CD4-positive, alpha-beta T cell treated with Interleukin-15 for 1 hour (primary cell): ENCODE measurements around the gene MAGEB4.
"Not testable (repeated sequence)": the region's sequence is repeated elsewhere in the genome, so short reads cannot be mapped to it uniquely, and the experiment has no call there.

Source experiments
- DNase-seq: peaks from one replicate; pipeline ENCODE4 v3.0.0-alpha.2; 2020

Gene MAGEB4, protein sequence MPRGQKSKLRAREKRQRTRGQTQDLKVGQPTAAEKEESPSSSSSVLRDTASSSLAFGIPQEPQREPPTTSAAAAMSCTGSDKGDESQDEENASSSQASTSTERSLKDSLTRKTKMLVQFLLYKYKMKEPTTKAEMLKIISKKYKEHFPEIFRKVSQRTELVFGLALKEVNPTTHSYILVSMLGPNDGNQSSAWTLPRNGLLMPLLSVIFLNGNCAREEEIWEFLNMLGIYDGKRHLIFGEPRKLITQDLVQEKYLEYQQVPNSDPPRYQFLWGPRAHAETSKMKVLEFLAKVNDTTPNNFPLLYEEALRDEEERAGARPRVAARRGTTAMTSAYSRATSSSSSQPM

DNA sequence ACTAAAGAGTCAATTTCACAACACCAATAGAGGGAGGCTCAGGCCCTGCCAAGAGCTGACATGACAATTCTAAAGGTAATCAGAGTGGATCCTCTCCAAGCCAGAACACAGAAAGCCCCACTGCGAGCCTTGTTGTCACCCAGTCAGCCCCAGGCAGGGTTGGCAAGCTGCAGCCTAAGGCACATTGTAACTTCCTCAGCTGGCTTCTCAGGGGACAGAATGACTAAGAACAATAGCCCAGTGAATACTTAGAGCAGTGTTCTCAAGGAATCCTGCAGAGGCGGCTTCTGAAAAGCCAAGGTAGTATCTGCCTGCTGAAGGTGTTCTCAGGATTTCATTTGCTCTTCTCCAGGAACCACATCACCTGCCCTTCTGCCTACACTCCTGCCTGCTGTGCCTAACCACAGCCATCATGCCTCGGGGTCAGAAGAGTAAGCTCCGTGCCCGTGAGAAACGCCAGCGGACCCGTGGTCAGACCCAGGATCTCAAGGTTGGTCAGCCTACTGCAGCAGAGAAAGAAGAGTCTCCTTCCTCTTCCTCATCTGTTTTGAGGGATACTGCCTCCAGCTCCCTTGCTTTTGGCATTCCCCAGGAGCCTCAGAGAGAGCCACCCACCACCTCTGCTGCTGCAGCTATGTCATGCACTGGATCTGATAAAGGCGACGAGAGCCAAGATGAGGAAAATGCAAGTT lies at the start of gene MAGEB4:
Gene MAGEB4 (plus strand): TSS at position 277 of the 692 bp plus-strand sequence. CDS start 136 bp downstream, at position 413.
- DNase-seq, result no peak

DNA sequence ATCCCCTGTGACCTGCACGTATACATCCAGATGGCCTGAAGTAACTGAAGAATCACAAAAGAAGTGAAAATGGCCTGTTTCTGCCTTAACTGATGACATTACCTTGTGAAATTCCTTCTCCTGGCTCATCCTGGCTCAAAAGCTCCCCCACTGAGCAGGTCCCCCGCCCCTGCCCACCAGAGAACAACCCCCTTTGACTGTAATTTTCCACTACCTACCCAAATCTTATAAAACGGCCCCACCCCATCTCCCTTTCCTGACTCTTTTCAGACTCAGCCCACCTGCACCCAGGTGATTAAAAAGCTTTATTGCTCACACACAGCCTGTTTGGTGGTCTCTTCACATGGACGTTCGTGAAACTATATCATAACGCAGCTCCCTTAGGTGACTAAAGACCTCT lies 47.9 kb upstream of the MAGEB4 start:
- not testable (repeated sequence) for DNase-seq

DNA sequence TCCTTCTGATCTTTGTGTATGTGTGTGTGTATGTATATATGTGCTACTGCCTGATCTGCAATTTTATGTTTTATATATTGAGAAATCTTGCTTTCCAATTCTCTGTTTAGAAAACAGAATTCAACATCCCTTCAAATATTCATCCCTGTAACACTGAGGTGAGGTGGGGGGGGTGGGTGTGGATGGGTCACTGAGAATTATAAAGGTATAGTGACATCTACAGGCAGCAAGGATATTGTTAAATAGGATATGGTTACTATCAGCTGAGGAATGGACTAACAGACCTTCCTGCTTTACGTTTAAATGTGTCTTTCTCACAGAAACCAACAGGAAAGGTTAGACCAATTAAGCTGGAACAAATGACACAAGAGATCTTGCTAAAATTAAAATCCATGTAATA lies 45.5 kb upstream of the MAGEB4 start:
- no peak for DNase-seq

DNA sequence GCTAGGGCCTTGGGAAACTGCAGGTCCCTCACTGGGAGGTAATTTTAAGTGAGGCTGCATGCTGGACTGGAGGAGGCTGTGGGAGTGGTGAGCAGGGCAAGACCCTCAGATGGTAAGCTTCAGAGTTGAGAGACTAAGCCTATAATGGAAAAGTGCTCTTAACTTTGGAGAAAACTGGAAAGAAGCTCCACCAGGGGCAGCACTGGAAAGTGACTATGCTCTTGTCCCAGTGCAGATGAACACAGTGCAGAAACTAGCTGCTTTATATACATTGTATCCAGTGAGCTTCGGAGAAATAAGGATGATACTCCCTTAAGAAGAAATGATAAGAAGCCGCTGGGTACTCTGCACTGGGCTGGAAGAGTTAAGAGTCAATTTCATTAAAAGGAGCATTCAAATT lies 29.6 kb upstream of the MAGEB4 start:
- no peak for DNase-seq

DNA sequence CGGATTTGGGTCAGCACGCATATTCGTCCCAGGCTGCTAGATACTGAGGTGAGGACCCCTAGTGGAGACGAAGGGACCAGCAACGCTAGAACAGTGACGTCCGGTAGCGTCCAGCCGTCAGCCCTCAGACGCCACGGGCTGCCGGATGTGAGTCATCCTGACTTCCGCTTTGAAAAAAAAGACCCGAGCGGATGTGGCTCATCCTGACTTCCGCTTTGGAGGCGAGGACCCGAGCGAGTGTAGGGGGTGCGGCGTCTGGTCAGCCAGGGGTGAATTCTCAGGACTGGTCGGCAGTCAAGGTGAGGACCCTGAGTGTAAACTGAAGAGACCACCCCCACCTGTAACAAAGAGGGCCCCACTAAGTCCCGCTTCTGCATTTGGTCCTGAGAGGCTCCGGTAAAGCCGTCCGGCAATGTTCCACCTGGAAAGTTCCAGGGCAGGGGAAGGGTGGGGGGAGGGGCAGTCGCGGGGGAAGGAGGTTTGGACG lies 26.4 kb upstream of the MAGEB4 start, which contains the start of gene MAGEB2:
Gene MAGEB2 (plus strand): TSS at position 207 of the 487 bp plus-strand sequence. CDS start 3,018 bp downstream, outside the sequence.
- DNase-seq, result no peak

DNA sequence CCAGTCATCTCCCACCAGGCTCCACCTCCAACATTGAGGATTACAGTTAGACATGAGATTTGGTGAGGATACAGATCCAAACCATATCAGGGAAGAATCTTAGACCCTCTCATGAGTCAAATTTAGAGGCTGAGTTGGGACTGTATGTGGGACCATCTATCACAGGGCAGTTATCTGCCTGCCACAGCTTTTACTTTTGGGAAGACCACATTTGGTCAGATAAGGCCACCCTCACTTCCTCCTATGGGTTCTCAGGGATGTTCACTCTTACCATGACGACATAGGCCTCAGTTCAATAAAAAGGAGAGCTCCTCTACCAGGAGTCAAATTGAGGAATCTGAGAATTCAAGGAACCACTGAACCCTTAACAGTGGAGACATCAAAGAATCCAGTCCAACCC lies 24.3 kb upstream of the MAGEB4 start:
- DNase-seq, result no peak

DNA sequence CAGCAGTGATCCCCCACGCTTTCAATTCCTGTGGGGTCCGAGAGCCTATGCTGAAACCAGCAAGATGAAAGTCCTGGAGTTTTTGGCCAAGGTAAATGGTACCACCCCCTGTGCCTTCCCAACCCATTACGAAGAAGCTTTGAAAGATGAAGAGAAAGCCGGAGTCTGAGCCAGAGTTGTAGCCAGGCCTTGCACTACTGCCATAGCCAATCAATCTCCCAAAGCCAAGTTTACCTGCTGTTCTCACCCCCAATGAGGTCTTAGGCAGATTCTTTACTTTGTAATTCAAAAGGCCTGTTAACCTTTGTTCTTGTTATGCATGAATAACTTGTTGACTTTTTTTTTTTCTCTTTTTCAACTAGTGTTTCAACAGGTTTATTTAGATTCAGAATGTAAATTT lies 22.4 kb upstream of the MAGEB4 start:
- DNase-seq, result no peak

DNA sequence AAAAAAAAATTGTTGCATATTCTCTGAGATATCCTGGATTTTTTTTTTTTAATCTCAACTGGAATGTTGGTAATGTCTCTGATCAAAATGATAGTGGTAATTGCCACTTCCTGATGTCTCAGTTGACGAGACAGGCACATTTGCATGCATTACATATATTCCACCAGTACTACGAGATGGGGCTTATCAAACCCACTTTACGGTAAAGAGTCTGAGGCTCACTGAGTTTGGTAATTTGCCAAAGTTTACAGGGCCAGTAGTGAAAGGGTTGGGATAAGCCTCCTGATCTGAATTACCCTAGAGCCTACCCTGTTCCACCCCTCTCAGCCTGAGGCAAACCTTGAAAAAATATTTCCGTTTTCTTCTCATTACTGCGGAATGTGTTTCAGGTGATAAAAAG lies 21.1 kb upstream of the MAGEB4 start:
- no peak for DNase-seq

DNA sequence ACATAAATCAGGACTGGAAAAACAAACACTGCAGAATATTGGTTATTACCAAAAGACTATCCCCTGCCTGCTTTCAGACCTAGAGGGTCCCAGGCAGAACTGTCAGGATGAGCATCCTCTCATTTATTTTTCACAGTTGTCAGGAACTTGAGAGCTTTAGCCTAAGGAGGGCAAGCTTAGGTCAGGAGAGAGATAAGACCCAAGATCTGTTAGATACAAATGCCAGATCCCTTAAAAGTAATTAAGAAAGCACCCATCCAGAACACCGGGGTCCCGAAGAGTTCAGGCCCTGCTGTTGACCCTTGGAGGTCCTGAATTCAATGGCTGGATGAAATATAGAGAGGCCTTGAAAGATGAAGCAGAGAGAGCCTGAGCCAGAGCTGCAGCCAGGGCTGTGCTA lies 17.3 kb upstream of the MAGEB4 start:
- DNase-seq, result no peak

DNA sequence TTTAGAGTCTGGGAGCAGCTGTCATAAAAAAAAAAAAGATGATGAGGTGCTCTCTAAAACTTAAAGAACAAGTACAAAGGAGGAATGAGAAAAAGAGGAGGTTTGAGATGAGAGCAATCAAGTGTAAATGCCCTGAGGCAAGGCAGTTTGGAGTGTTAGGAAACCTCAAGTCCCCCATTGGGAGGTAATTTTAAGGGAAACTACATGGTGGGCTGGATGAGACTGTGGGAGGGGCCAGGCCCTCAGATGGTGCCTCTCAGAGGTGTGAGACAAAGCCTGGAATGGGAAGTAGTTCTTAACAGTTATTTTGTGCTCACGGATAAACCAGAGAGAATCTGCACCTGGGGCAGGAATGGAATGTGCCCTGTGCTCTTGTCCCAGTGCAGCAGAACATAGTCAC lies 13.3 kb upstream of the MAGEB4 start:
- no peak for DNase-seq

DNA sequence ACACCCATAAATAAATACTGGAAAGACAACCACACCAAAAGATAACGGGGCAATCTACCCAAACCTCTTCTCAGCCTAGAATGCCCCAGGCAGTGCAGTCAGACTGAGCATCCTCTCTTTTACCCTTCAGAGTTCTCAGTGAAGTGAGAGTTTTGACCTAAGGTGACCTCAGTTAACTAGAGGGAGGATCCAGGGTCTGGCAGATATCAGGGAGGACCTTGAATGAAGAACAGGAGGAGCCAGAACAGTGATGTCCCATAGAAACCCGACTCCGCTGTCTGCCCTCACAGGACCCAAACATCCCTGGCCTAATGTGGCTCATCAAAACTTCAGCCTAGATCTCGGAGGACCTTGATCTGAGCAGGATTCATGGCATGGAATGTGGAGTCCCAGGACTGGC lies 11.4 kb upstream of the MAGEB4 start, which contains the start of gene MAGEB3:
Gene MAGEB3 (plus strand): TSS at position 263 of the 400 bp plus-strand sequence. CDS start 5,268 bp downstream, outside the sequence.
- no peak for DNase-seq

DNA sequence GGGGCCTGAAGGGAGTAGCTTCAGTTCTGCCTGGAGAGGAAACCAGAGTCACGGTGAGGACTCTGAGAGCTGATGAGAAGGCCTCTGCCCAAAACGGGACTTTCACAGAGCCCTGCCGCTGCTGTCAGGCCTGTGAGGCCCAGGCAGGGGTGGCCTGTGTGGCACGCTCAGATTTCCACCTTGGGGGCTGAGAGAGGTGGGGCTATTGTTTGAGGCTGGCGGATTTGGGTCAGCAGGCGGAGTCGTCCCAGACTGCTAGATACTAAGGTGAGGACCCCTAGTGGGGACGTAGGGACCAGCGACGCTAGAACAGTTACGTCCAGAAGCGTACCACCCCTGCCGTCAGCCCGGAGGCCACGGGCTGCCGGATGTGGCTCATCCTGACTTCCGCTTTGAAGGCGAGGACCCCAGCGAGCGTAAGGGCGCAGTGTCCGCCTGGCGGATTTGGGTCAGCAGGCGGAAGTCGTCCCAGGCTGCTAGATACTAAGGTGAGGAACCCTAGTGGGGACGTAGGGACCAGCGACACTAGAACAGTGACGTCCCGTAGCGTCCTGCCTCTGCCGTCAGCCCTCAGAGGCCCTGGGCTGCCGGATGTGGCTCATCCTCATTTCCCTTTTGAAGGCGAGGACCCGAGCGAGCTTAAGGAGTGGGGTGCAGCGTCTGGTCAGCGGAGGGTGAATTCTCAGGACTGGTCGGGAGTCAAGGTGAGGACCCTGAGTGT lies 5.1 kb downstream of the MAGEB4 start, which contains the start of gene MAGEB1:
Gene MAGEB1 (plus strand): TSS at position 378 of the 721 bp plus-strand sequence. CDS start 3,348 bp downstream, outside the sequence.
- no peak for DNase-seq

DNA sequence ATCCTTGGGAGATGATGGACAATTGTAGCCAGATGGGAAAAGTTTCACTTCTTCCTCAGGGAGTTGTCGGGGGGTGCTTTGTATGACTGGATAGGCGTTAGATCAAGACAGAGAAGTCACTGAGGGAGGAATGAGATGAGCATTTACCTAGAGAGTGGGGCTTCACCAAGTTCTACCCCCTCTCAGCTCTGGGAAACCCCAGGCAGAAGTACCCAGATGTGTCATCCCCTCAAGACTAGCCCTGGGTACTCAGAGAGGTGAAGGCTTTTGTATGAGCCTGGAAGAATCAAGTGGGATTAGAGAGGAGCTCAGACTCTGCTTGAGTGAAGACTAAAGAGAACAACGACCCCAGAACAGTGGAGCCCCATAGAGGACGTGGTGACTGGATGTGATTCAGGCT lies 7.1 kb downstream of the MAGEB4 start:
- no peak for DNase-seq

DNA sequence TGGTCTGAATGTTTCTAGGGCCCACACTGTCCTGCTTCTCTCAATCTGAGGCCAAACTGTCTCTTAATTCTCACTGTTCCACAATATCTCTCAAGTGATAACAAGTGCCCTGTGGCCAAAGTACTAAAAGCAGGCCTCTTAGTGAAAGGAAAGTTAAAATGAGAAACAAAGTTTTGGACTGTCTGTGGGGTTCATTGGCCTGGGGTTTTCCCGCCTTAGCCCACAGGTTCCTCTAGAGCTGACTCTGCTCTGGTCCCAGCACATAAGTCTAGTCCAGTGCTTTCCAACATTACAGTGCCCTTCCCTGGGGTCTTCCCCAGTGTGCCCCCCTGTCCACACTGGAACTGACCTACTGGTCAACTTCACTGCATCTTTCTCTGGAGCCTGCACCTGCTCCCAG lies 11.5 kb downstream of the MAGEB4 start:
- DNase-seq, result no peak

DNA sequence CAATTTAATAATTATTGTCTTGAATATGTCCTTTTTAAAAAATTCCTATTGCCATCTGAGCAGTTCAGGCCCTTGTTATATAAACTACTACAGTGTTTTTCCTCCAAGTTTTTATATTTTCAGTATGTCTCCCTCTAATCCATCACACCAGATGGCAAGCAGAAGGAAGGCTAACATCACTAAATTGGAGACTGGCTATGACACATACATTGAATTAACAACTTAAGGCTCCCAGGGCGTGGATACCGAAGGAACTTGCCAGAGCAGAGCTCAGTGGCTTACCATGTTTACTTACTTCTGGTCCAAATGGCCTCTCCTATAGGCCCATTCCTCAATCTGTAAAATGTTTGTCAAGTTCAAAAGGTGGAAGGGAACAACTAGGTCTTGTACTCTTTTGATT lies 18.1 kb downstream of the MAGEB4 start:
- DNase-seq, result no peak

DNA sequence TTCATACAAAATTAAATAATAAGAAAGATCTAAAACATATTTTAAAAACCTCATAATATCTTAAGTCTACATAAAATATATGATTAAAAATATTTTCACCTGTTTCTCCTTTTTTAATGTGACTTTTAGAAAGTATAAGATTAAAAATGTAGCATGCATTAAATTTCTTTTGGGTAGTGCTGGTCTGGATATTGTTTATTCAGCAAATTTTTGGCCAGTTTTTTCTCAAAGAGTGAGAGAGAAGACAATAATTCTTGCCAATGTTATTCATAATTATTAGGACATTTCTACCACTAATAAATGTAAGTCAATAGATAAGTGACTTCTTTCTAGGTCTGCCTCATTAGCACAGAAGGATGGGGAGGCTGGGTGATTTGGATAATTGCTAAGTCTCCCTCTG lies 19.2 kb downstream of the MAGEB4 start:
- DNase-seq, result no peak

DNA sequence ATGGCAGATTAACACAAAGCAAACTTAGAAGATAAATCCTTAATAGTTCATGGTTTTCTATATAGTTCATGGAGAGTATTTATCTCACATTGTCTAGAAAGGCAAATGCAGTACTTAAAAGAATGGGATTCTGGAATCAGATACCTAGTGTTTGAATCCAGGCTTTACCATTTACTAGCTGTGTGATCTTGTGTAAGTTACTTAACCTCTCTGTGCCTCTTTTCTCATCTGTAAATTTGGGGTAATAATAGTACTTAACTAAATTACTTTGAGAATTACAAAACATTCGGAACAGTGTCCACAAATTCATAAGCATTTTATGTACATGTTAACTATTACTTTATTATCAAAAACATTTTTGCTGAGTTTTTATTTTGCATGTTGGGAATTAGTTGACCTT lies 21.0 kb downstream of the MAGEB4 start:
- DNase-seq, result no peak

DNA sequence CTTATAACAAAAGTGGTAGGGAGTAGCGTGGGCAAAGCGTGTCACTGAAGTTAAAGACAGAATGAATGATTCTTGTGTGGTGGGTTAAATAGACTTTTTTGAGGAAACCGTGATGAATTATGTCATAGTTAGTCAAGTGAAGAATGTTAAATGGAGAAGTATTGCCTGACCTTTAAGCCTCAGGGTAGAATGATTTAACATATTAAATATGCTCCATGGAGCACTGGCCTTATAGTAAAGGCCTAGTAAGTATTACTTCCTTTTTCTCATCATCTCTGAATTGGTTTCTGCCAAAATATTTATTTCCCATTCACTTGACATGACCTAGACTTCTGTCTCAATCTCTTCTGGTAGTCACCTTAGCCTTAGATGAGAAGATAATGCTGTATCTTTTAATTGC lies 28.8 kb downstream of the MAGEB4 start:
- no peak for DNase-seq

DNA sequence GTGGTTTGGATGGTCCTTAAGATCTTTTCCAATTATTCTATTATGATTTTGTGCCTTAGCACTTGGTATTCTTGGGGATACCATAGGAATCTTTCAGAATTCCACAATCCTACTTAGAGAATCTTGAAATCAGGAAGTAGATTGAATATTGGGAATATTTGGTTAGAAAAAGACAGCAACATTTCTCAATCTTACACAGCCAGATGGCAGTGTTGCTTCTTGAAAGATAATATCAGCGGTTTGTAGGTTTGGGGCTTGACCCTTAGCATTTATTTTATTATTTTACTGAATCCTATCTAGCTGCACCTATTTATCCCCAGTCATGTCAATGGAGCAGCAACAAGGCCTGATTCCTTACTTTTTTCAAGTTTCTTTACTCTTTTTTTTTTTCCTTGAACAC lies 33.7 kb downstream of the MAGEB4 start:
- no peak for DNase-seq

DNA sequence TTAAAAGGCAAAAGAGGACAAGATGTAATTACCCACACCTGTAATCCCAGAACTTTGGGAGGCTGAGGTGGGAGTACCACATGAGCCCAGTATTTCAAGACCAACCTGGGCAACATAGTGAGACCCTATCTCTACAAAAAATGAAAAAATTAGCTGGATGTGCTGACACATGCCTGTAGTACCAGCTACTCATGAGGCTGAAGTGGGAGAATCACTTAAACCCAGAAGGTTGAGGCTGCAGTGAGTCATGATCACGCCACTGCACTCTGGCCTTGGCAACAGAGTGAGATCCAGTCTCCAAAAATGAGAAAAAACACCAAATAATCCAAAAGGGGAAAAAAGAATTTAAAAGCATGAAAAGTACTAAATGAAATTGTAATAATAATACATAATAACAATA lies 36.6 kb downstream of the MAGEB4 start:
- no peak for DNase-seq

DNA sequence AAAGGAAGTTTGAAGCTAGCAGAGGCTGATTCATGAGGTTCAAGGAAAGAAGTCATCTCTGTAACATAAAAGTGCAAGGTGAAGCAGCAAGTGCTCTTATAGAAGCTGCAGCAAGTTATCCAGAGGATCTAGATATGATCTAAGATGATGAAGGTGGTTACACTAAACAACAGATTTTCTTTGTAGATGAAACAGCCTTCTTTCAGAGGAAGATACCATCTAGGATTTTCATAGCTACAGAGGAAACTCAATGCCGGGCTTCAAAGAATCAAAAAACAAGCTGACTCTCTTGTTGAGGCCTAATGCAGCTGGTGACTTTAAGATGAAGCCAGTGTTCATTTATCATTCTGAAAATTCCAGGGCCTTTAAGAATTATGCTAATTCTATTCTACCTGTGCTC lies 38.6 kb downstream of the MAGEB4 start:
- no peak for DNase-seq

DNA sequence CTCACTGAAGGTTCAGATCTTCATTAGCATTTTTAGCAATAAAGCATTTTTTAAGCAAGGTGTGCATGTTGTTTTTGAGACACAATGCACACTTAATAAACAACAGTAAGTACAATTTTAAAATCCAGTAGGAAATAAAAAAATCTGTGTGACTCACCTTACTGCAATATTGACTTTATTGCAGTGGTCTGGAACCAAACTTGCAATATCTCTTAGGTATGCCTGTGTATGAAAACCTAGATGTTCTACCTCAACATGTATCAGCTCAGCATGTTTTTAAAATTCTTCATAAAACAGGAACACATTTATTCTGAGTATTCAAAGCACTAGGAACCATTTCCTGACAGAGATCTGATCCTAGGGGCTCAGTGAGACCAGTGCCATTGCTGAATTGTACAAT lies 40.7 kb downstream of the MAGEB4 start:
- DNase-seq, result no peak

DNA sequence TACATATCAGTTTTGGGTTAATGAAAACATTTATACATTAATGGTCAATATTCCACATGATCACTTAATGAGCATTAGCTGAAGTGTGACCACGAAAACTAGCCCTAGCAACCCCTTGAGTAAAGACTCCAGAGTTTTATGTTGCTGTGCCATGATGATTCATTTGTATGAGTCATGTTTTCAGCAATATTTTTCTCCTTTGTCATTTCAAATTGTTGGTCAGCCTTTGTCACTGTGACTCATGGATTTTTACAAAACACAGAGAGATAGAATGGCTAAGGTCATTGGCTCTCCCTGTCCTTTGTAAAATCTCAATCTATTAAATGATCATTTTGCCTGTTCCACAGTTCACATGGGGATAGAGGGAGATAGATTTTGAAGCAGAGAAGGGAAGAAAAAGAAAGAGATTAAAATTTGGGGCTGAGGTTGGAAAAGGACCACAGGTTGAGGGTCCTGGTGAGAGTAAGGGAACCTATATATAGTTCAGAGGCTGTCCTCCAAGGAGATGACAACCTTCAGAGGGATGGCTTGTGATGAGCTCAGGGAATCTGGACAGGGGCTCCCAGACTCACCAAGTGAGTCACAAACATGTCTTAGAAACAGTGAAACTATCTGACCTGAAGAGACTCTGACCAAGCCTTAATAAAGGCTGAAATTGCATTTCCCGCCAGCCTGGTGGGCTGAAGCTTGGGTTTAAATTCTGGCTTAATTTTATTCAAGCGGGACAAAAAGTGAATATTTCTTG lies 41.8 kb downstream of the MAGEB4 start:
- no peak for DNase-seq
